Natural killer cell (primary cell): Measurements from ENCODE around the gene DPPA2. TPM values are rescaled to one million over a fixed set of nuclear protein-coding genes. Genes with fewer than 3 reads are reported as not detected.

Experiments used
- ATAC-seq, 3 donors: fragments of 150-1000 bp in 2 of 3; fragments of 200-7000 bp in 1 of 3; cut with Tn5 transposase; 1 replicate in 1 of 3; 2 replicates in 2 of 3; pipeline ENCODE4 v1.10.0; 2021; ENCODE audit warnings: mild to moderate bottlenecking in 2 of 3, moderate library complexity in 2 of 3
- DNase-seq, 2 donors: peaks; one replicate each; pipeline versions ENCODE4 v3.0.0 to v3.0.0-alpha.2; 2013 to 2021; ENCODE audit warnings: mixed read lengths in 1 of 2
- H3K27ac ChIP-seq: one replicate; pipeline ENCODE4 v1.5.1; 2013; ENCODE audit warnings: mild to moderate bottlenecking, low read length
- H3K27me3 ChIP-seq: one replicate; pipeline ENCODE4 v1.6.1; 2013; ENCODE audit warnings: low read length; ENCODE audit not compliant: control insufficient read depth, insufficient read depth
- H3K36me3 ChIP-seq: one replicate; pipeline ENCODE4 v1.6.1; 2013; ENCODE audit warnings: low read length; ENCODE audit not compliant: control insufficient read depth, insufficient read depth
- H3K4me1 ChIP-seq: one replicate; pipeline ENCODE4 v1.6.1; 2013; ENCODE audit warnings: low read length; ENCODE audit not compliant: control insufficient read depth, insufficient read depth
- H3K4me3 ChIP-seq: one replicate; pipeline ENCODE4 v1.5.1; 2013; ENCODE audit warnings: low read length
- H3K9me3 ChIP-seq: one replicate; pipeline ENCODE4 v1.6.1; 2013; ENCODE audit warnings: low read length; ENCODE audit not compliant: control insufficient read depth, insufficient read depth
- H3K27ac Mint-ChIP-seq, 2 donors: one replicate each; pipeline ENCODE4 v1.8.0; 2022; ENCODE audit warnings: mild to moderate bottlenecking in 2 of 2, mixed read lengths in 2 of 2, moderate library complexity in 1 of 2
- H3K27me3 Mint-ChIP-seq, 2 donors: one replicate each; pipeline ENCODE4 v1.8.0; 2022; ENCODE audit warnings: low read depth in 2 of 2, mixed read lengths in 2 of 2
- H3K36me3 Mint-ChIP-seq: one replicate; pipeline ENCODE4 v1.8.0; 2022; ENCODE audit warnings: mixed read lengths
- H3K4me1 Mint-ChIP-seq, 2 donors: one replicate each; pipeline ENCODE4 v1.8.0; 2022; ENCODE audit warnings: mixed read lengths in 2 of 2
- H3K4me3 Mint-ChIP-seq: one replicate; pipeline ENCODE4 v1.8.0; 2022; ENCODE audit warnings: mild to moderate bottlenecking, moderate library complexity, mixed read lengths
- H3K9me3 Mint-ChIP-seq, 2 donors: one replicate each; pipeline ENCODE4 v1.8.0; 2022; ENCODE audit warnings: mixed read lengths in 2 of 2
- CTCF ChIP-seq: fragments of 200-600 bp; IDR thresholded peaks from one replicate; pipeline ENCODE4 v1.8.0; 2022; ENCODE audit warnings: antibody characterized with exemption
- WGBS: methylation state at CpG from one replicate; pipeline ENCODE4 v1.1.7; 2013; ENCODE audit warnings: missing lambda C conversion rate; ENCODE audit not compliant: insufficient coverage; 5-methylcytosine and 5-hydroxymethylcytosine counted together
- intact Hi-C: fragments of 100-400 bp; cut with micrococcal nuclease; formaldehyde crosslinking; loops from one replicate; pipeline ENCODE4 v1.14.2; 2022
- total RNA-seq, 4 donors: library from RNA; stranded (reverse); fragments of 120-200 nt in 1 of 4; gene quantifications; one replicate each; pipeline versions ENCODE4 v1.2.3 to v1.2.4, GENCODE V29; 2013 to 2022

The DPPA2 gene
- total RNA-seq, 3 donors from 2014 or later (not counting 1 experiment from before 2014, with no cell fraction given) = not detected

GRCh38 chr3:109278141-109278540 is 38.2 kb downstream of the DPPA2 start:
- H3K4me3 Mint-ChIP-seq = no peak overlapping the region

DNA sequence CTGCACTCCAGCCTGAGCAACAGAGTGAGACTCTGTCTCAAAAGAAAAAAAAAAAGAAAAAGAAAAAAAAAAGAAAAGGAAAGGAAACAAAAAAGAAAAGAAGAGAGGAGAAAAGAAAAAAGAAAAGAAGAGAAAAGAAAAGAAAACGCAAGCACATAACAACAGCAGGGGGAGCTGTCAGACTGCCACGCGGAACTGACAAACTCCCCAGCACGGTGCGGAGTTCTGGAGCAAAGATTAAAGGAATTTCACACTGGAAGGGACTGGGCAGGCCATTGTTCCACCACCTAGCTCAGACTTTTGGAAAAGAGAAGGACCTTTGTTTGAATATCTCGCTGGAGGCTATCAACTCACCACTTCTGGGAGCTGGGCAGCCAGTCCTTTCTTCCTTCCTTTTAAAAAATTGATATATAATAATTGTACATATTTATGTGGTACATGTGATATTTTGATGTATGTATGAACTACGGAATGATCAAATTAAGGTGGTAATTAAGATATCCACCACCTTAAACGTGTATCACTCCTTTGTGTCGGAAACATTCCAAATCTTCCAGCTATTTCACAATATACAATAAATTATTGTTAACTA is 40.5 kb downstream of the DPPA2 start:
- no peak overlapping the region for H3K27ac Mint-ChIP-seq
- TF ChIP-seq CTCF = peak; percentile 17
- WGBS = 32% methylated on average over 7 of the region's 9 CpGs

More at GRCh38 chr3:109278141-109278540, 38.2 kb downstream of the DPPA2 start:
- ATAC-seq (no peak), DNase-seq (no peak)
- no peaks in the 10 kb centered on the region for H3K9me3 Mint-ChIP-seq
- Histone ChIP-seq H3K27me3 (no peaks in the 10 kb centered on the region), H3K9me3 (no peaks in the 10 kb centered on the region), H3K4me1 (no peaks in the 10 kb centered on the region), H3K4me3 (no peak overlapping the region), H3K27ac (no peak overlapping the region), H3K36me3 (no peaks in the 10 kb centered on the region)
- H3K36me3 Mint-ChIP-seq = no peaks in the 10 kb centered on the region
- H3K27ac Mint-ChIP-seq = no peak overlapping the region
- no peaks in the 10 kb centered on the region for H3K4me1 Mint-ChIP-seq
- intact Hi-C loops = no loop called here
- TF ChIP-seq CTCF = no peak
- H3K27me3 Mint-ChIP-seq = peaks cover 0 to 8% of the 10 kb centered on the region in 2 donors
- WGBS = 48% methylated on average over 3 of the region's 3 CpGs

GRCh38 chr3:109270779-109271178 is 45.5 kb downstream of the DPPA2 start:
- intact Hi-C loops = no loop called here
- H3K4me1 Mint-ChIP-seq = no peaks in the 10 kb centered on the region
- Histone ChIP-seq H3K27ac (no peak overlapping the region), H3K9me3 (no peaks in the 10 kb centered on the region), H3K36me3 (no peaks in the 10 kb centered on the region), H3K27me3 (no peaks in the 10 kb centered on the region), H3K4me1 (no peaks in the 10 kb centered on the region), H3K4me3 (no peak overlapping the region)
- peaks cover 0 to 2% of the 10 kb centered on the region in 2 donors for H3K9me3 Mint-ChIP-seq
- no peak overlapping the region for H3K4me3 Mint-ChIP-seq
- no peaks in the 10 kb centered on the region for H3K36me3 Mint-ChIP-seq
- DNase-seq (no peak), ATAC-seq (no peak)
- 92% methylated on average over 6 of the region's 7 CpGs for WGBS
- TF ChIP-seq CTCF = no peak
- H3K27me3 Mint-ChIP-seq = peaks cover 0 to 8% of the 10 kb centered on the region in 2 donors
- H3K27ac Mint-ChIP-seq = no peak overlapping the region

More for the DNA sequence above, 40.5 kb downstream of the DPPA2 start:
- Mint-ChIP-seq H3K4me3 (no peak overlapping the region), H3K27me3 (peaks cover 0 to 8% of the 10 kb centered on the region in 2 donors), H3K36me3 (no peaks in the 10 kb centered on the region), H3K9me3 (peaks cover 0 to under 1% of the 10 kb centered on the region in 2 donors), H3K4me1 (no peaks in the 10 kb centered on the region)
- intact Hi-C loops = no loop called here
- no peak for ATAC-seq
- DNase-seq = peak in 1 of 2 donors; percentile 7
- Histone ChIP-seq H3K27me3 (no peaks in the 10 kb centered on the region), H3K4me1 (no peaks in the 10 kb centered on the region), H3K4me3 (no peak overlapping the region), H3K27ac (no peak overlapping the region), H3K36me3 (no peaks in the 10 kb centered on the region), H3K9me3 (no peaks in the 10 kb centered on the region)
